ENCODE results near the gene BAIAP2L1. TPM values are rescaled to one million over a fixed set of nuclear protein-coding genes. Genes with fewer than 3 reads are reported as not detected.
"Not testable (repeated sequence)": the region's sequence is repeated elsewhere in the genome, so short reads cannot be mapped to it uniquely, and the experiment has no call there.

Gene BAIAP2L1
- total and polyA plus RNA-seq, 2 donors (not counting 3 experiments of a cell fraction or from before 2014, with no cell fraction given) = 0.32 to 1.1 TPM

DNA sequence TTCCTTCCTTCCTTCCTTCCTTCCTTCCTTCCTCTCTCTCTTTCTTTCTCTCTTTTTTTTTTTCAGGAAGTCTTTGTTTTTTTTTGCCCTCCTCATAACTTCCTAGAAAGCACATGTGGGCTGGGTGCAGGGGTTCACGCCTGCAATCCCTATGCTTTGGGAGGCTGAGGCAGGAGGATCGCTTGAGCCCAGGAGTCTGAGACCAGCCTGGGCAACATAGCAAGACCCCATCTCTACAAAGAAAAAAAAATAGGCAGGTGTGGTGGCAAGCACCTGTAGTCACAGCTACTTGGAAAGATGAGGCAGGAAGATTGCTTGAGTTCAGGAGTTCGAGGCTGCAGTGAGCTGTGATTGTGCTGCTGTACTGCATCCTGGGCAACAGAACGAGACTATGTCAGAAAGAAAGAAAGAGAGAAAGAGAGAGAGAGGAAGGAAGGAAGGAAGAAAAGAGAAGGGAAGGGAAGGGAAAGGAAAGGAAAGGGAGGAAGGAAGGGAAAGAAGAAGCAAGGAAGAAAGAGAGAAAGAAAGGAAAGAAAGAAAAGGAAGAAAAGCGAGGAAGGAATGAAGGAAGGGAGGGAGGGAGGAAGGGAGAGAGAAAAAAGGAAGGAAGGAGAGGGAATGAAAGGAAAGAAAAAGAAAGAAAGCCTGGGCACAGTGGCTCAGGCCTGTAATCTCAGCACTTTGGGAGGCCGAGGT, 13.5 kb upstream of the BAIAP2L1 start:
- CTCF ChIA-PET = no interaction called here
- no peak for DNase-seq (ENCODE audit: low read depth, low spot score)
- no peak overlapping the region for H2AFZ ChIP-seq (ENCODE audit: low read depth, low read length)
- FAIRE-seq = no peak
- H3K4me1 ChIP-seq (ENCODE audit: control insufficient read depth, extremely low read depth, insufficient read depth, low read length) = peaks cover 12% of the 10 kb centered on the region
- H3K36me3 ChIP-seq (ENCODE audit: control insufficient read depth in 2 of 2, extremely low read depth in 1 of 2, insufficient read depth in 2 of 2, low read length in 2 of 2) = no peaks in the 10 kb centered on the region
- no peak overlapping the region for H3K9ac ChIP-seq (replicated peaks; ENCODE audit: extremely low read depth, insufficient read depth, low read length)
- BruUV-seq (replicated peaks) = no TSS peak
- dilution Hi-C loops (cut with MboI; ENCODE audit: extremely low pct_ligation_motif_present, low sequenced_read_pairs) = no loop called here
- no peak overlapping the region for H3K4me2 ChIP-seq (ENCODE audit: insufficient read depth, low read length)
- intact Hi-C loops (cut with micrococcal nuclease) = no loop called here
- H3K79me2 ChIP-seq (ENCODE audit: control insufficient read depth, insufficient read depth, low read length) = no peaks in the 10 kb centered on the region
- H3K9me3 ChIP-seq (replicated peaks; ENCODE audit: control insufficient read depth, insufficient read depth, low read length) = no peaks in the 10 kb centered on the region
- H3K27ac ChIP-seq (ENCODE audit: insufficient read depth, low read depth, low read length) = no peak overlapping the region
- no peak overlapping the region for H3K4me3 ChIP-seq (replicated peaks in 1 of 3; ENCODE audit: insufficient read depth in 1 of 3, low read depth in 1 of 3, low read length in 3 of 3)
- POLR2A ChIA-PET = no interaction called here
- H3K27me3 ChIP-seq (ENCODE audit: control insufficient read depth in 2 of 2, insufficient read depth in 2 of 2, low read length in 2 of 2) = no peaks in the 10 kb centered on the region
- TF ChIP-seq MYC (IDR thresholded peaks at IDR 0.05; ENCODE audit: low read depth, low read length) = no peak
- no peak for TF ChIP-seq CTCF (IDR thresholded peaks at IDR 0.05; ENCODE audit: extremely low read depth in 1 of 2, insufficient read depth in 1 of 2, low read depth in 1 of 2, low read length in 2 of 2)
- TF ChIP-seq POLR2A (IDR thresholded peaks at IDR 0.05; ENCODE audit: low read depth, low read length) = no peak
- no peak for TF ChIP-seq EZH2 (IDR thresholded peaks at IDR 0.05; ENCODE audit: borderline replicate concordance, low read depth, low read length, severe bottlenecking)
- TF ChIP-seq, protein P1, sequence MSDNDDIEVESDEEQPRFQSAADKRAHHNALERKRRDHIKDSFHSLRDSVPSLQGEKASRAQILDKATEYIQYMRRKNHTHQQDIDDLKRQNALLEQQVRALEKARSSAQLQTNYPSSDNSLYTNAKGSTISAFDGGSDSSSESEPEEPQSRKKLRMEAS (IDR thresholded peaks at IDR 0.05; ENCODE audit: insufficient read depth, insufficient read length) = no peak
- TF ChIP-seq FOS (IDR thresholded peaks at IDR 0.05; ENCODE audit: borderline replicate concordance, insufficient read depth, low read length) = no peak
- TF ChIP-seq JUN (IDR thresholded peaks at IDR 0.05; ENCODE audit: borderline replicate concordance, insufficient read depth, insufficient read length, low read depth) = no peak
- no peak for TF ChIP-seq GATA2 (IDR thresholded peaks at IDR 0.05; ENCODE audit: insufficient read depth, insufficient read length, low read depth, low read length)
- no peak for TF ChIP-seq POLR2AphosphoS5 (IDR thresholded peaks at IDR 0.05; ENCODE audit: insufficient read depth, low read depth, low read length)
- H3K9me1 ChIP-seq (replicated peaks; ENCODE audit: control insufficient read depth, extremely low read depth, insufficient read depth, low read length) = no peaks in the 10 kb centered on the region
- H4K20me1 ChIP-seq (replicated peaks; ENCODE audit: control insufficient read depth, extremely low read depth, insufficient read depth, low read length) = no peaks in the 10 kb centered on the region

GRCh38 chr7:98413655-98414054, 12.8 kb upstream of the BAIAP2L1 start:
- BruUV-seq (replicated peaks); H3K79me2 ChIP-seq (ENCODE audit: control insufficient read depth, insufficient read depth, low read length); H3K4me2 ChIP-seq (ENCODE audit: insufficient read depth, low read length); H4K20me1 ChIP-seq (replicated peaks; ENCODE audit: control insufficient read depth, extremely low read depth, insufficient read depth, low read length); H3K4me3 ChIP-seq (replicated peaks in 1 of 3; ENCODE audit: insufficient read depth in 1 of 3, low read depth in 1 of 3, low read length in 3 of 3); dilution Hi-C loops (cut with MboI; ENCODE audit: extremely low pct_ligation_motif_present, low sequenced_read_pairs); CTCF ChIA-PET; H3K4me1 ChIP-seq (ENCODE audit: control insufficient read depth, extremely low read depth, insufficient read depth, low read length); H3K9me1 ChIP-seq (replicated peaks; ENCODE audit: control insufficient read depth, extremely low read depth, insufficient read depth, low read length); H3K27ac ChIP-seq (ENCODE audit: insufficient read depth, low read depth, low read length); H3K9me3 ChIP-seq (replicated peaks; ENCODE audit: control insufficient read depth, insufficient read depth, low read length); DNase-seq (ENCODE audit: low read depth, low spot score); H3K27me3 ChIP-seq (ENCODE audit: control insufficient read depth in 2 of 2, insufficient read depth in 2 of 2, low read length in 2 of 2); intact Hi-C loops (cut with micrococcal nuclease); POLR2A ChIA-PET; H3K36me3 ChIP-seq (ENCODE audit: control insufficient read depth in 2 of 2, extremely low read depth in 1 of 2, insufficient read depth in 2 of 2, low read length in 2 of 2); H3K9ac ChIP-seq (replicated peaks; ENCODE audit: extremely low read depth, insufficient read depth, low read length); FAIRE-seq; H2AFZ ChIP-seq (ENCODE audit: low read depth, low read length): not testable (repeated sequence)

Measured in endothelial cell of umbilical vein (primary cell).